ENCODE measurements around the gene HIVEP2.

Gene HIVEP2

GRCh38 chr6:142914369-142914768 lies 30.6 kb downstream of the HIVEP2 start:
- H3K4me3 ChIP-seq (ENCODE audit: low read depth, low read length) = no peak overlapping the region
- TF ChIP-seq CTCF (IDR thresholded peaks at IDR 0.05; ENCODE audit: low read depth, low read length) = no peak
- DNase-seq (ENCODE audit: low read depth, low spot score) = no peak
- in situ Hi-C loops (cut with HindIII; ENCODE audit: low sequenced_read_pairs) = no loop called here

- DNase-seq (ENCODE audit: low read depth, low spot score) = no peak
- no peak overlapping the region for H3K4me3 ChIP-seq (ENCODE audit: low read depth, low read length)
- in situ Hi-C loops (cut with HindIII; ENCODE audit: low sequenced_read_pairs) = no loop called here
- no peak for TF ChIP-seq CTCF (IDR thresholded peaks at IDR 0.05; ENCODE audit: low read depth, low read length)
Observed at GRCh38 chr6:142913511-142914047, 31.4 kb downstream of the HIVEP2 start.

GRCh38 chr6:142913036-142913510 lies 31.9 kb downstream of the HIVEP2 start:
- no peak for DNase-seq (ENCODE audit: low read depth, low spot score)
- TF ChIP-seq CTCF (IDR thresholded peaks at IDR 0.05; ENCODE audit: low read depth, low read length) = no peak
- in situ Hi-C loops (cut with HindIII; ENCODE audit: low sequenced_read_pairs) = no loop called here
- no peak overlapping the region for H3K4me3 ChIP-seq (ENCODE audit: low read depth, low read length)

- in situ Hi-C loops (cut with HindIII; ENCODE audit: low sequenced_read_pairs) = no loop called here
- no peak for TF ChIP-seq CTCF (IDR thresholded peaks at IDR 0.05; ENCODE audit: low read depth, low read length)
- no peak for DNase-seq (ENCODE audit: low read depth, low spot score)
- no peak overlapping the region for H3K4me3 ChIP-seq (ENCODE audit: low read depth, low read length)
Observed at GRCh38 chr6:142912125-142912524, 32.9 kb downstream of the HIVEP2 start.

GRCh38 chr6:142911430-142911829 lies 33.5 kb downstream of the HIVEP2 start:
- no peak for TF ChIP-seq CTCF (IDR thresholded peaks at IDR 0.05; ENCODE audit: low read depth, low read length)
- no peak for DNase-seq (ENCODE audit: low read depth, low spot score)
- in situ Hi-C loops (cut with HindIII; ENCODE audit: low sequenced_read_pairs) = no loop called here

GRCh38 chr6:142909686-142910085 lies 35.3 kb downstream of the HIVEP2 start:
- H3K4me3 ChIP-seq (ENCODE audit: low read depth, low read length) = no peak overlapping the region
- in situ Hi-C loops (cut with HindIII; ENCODE audit: low sequenced_read_pairs) = no loop called here
- DNase-seq (ENCODE audit: low read depth, low spot score) = no peak
- TF ChIP-seq CTCF (IDR thresholded peaks at IDR 0.05; ENCODE audit: low read depth, low read length) = no peak

More at GRCh38 chr6:142911430-142911829, 33.5 kb downstream of the HIVEP2 start:
- no peak overlapping the region for H3K4me3 ChIP-seq (ENCODE audit: low read depth, low read length)
